ENCODE results near the gene REM2.

DNA sequence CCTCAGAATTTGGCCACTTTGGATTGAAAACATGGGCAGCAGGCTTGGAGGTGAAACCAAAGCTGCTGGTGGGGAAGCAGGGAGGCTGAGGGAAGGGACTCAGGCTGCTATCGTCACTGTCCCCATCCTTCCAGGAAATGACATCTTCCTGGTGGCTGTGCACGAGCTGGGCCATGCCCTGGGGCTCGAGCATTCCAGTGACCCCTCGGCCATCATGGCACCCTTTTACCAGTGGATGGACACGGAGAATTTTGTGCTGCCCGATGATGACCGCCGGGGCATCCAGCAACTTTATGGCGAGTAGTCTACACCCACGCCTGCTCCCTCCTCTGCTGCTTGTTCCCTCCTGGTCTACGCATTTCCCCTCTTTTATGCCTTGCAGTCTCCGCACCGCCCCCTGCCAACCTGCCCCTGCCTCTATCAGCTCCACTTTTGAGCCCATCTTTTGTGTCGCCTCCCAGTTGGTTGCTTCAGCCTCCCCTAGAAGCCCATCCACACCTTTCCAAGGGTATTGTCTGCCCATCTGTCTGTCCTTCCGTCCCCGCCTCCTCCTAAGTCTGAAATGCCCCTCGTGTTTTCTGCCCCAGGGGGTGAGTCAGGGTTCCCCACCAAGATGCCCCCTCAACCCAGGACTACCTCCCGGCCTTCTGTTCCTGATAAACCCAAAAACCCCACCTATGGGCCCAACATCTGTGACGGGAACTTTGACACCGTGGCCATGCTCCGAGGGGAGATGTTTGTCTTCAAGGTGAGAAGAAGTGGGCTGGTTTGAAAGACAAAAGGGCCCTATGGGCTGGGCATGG, 39.7 kb upstream of the REM2 start:
- TF ChIP-seq, protein P1, sequence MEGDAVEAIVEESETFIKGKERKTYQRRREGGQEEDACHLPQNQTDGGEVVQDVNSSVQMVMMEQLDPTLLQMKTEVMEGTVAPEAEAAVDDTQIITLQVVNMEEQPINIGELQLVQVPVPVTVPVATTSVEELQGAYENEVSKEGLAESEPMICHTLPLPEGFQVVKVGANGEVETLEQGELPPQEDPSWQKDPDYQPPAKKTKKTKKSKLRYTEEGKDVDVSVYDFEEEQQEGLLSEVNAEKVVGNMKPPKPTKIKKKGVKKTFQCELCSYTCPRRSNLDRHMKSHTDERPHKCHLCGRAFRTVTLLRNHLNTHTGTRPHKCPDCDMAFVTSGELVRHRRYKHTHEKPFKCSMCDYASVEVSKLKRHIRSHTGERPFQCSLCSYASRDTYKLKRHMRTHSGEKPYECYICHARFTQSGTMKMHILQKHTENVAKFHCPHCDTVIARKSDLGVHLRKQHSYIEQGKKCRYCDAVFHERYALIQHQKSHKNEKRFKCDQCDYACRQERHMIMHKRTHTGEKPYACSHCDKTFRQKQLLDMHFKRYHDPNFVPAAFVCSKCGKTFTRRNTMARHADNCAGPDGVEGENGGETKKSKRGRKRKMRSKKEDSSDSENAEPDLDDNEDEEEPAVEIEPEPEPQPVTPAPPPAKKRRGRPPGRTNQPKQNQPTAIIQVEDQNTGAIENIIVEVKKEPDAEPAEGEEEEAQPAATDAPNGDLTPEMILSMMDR (conservative IDR thresholded peaks at IDR 0.05 in 1 of 2, IDR thresholded peaks at IDR 0.05 in 1 of 2; ENCODE audit: low read depth in 1 of 2, low read length in 2 of 2): no peak
- TF ChIP-seq EZH2 (IDR thresholded peaks at IDR 0.05; ENCODE audit: low read length, missing control alignments): no peak
